Measurements from ENCODE around the gene CPSF4L.

The CPSF4L gene

DNA sequence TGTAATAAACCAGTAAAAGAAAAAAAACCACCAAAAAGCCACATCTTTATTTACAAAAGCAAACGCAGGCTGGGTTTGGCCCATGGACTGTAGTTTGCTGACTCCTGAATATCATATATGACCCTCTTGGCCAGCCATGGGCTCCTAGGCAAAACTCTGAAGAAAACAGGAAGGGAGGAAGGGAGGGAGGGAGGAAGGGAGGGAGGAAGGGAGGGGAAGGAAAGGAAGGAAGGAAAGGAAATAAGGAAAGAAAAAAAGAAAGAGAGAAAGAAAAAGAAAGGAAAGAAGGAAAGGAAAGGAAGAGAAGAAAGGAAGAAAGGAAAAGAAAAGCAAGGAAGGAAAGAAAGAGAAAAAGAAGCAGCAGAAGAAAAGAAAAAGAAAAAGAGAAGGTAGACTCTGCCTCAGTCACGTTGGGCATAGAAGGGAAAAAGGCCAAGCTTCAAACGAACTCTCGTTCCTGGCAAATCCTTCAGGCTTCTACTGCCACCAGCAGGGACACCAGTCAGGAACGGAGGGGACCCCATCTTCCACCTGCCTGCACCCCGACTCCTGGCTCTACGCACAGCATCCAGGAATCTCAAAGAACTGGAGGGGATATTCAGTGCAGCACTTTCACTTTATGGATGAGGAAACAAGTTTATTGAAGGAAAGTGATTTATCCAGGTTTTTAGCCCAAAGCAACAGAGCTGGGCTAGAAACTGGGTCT lies 28.0 kb upstream of the CPSF4L start:
- no peak for DNase-seq (ENCODE audit: low read depth, low spot score)

GRCh38 chr17:73288534-73289302 lies 27.0 kb upstream of the CPSF4L start:
- DNase-seq (ENCODE audit: low read depth, low spot score) = no peak

GRCh38 chr17:73286863-73287296 lies 25.2 kb upstream of the CPSF4L start:
- DNase-seq (ENCODE audit: low read depth, low spot score) = no peak

- DNase-seq (ENCODE audit: low read depth, low spot score) = no peak
These were observed 24.5 kb upstream of the CPSF4L start for GRCh38 chr17:73285916-73286862.

GRCh38 chr17:73285603-73285908 lies 23.9 kb upstream of the CPSF4L start:
- no peak for DNase-seq (ENCODE audit: low read depth, low spot score)

- DNase-seq (ENCODE audit: low read depth, low spot score) = no peak
These were observed 23.4 kb upstream of the CPSF4L start for GRCh38 chr17:73284906-73285602.

DNA sequence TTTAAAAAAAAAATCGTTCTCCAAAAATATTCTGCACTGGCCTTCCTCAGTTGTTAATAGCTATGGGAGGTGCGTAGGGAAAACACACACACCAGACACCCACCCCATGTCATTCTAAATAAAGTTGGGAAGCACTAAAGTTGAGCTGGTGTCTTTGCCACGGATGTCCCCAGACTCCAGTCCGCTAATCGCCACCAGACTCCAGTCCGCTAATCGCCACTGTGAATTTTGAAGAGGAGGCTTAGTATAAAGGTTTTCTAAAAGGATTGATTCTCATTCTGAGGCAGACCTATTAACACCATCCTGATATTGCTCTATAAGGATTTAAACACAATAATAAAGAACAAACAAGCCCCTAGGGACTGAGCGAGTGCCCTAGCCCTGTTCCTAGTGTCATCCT lies 22.7 kb upstream of the CPSF4L start:
- no peak for DNase-seq (ENCODE audit: low read depth, low spot score)

GRCh38 chr17:73283841-73284282 lies 22.2 kb upstream of the CPSF4L start:
- DNase-seq (ENCODE audit: low read depth, low spot score) = no peak

- DNase-seq (ENCODE audit: low read depth, low spot score) = no peak
These were observed 21.6 kb upstream of the CPSF4L start for GRCh38 chr17:73283250-73283649.

DNA sequence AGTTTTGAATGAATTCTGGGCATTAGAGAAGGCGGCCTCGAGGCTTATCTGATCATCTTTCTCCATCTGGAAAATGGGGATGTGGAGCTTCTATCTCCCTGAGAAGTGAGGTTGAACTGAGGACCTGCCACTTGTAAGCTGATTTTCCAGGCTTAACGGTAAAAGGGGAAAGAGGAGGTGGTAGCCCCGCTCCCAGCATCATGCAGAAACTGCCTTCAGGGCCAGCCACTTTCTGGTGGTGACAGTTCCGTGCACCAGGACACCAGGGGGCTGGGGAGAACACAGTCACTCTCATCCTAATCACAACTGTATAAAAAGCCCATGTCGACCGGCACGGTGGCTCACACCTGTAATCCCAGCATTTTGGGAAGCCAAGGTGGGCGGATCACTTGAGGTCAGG lies 20.9 kb upstream of the CPSF4L start:
- DNase-seq (ENCODE audit: low read depth, low spot score) = no peak

- DNase-seq (ENCODE audit: low read depth, low spot score) = no peak
These were observed 20.2 kb upstream of the CPSF4L start for GRCh38 chr17:73281928-73282327.

DNA sequence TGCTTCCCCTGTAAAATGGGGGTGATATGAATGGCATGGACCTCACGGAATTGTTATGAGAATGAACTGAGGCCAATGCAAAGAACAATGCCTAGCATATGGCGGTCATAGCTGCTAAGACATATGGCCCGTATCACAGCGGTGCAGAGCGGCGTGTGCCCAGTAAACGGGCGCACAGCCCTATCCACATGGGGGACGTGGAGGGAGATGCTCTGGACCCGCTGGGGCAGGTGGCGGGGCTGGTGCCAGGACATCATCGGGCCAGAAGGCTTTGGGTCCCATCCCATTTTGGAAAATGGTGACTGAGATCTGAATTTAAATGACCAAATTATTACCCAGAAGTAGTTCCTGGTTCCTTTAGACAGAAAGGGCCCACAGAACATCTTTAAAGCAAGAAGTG lies 18.5 kb upstream of the CPSF4L start:
- no peak for DNase-seq (ENCODE audit: low read depth, low spot score)

GRCh38 chr17:73279704-73280103 lies 18.0 kb upstream of the CPSF4L start:
- DNase-seq (ENCODE audit: low read depth, low spot score) = no peak

DNA sequence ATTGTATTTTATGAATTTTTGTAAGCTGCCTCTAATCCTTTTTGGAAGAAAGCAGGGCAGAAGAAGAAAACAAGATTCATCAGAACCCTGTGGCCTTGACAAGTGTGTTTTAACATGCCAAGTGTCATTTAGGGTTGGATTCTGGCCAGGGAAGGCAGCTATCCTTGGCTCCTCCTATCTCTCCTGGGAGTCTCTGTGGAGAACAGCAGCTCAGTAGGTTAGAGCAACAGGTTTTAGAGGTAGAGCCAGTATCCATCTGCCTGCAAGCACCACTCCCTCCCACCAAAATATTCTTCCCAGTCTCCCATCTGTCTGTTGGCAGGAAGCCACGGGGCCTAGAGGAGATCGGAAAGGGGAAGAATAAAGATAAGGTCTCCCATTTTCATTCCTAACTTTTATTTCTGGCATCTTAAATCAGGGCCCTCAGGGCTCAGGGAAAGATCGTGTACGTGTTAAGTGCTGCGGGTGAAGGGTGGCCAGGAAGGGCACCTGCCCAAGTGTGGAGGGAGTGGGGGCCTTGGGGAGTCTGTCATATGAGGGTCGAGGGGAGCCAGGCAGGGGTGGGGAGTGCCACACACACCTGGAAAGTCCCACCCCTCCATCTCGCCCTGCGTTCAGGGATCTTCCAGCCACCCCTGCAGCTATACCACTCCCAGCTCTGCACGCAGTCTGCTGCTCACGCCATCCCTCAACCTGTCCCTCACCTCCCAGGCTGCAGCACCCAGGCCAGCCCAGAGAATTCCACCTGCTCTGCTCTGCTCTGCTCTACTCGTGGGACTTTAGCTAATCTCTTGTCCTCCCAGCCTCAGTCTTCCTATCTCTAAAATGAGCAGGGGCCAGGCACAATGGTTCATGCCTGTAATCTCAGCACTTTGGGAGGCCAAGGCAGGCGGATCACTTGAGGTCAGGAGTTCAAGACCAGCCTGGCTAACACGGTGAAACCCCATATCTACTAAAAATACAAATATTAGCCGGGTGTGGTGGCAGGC lies 17.1 kb upstream of the CPSF4L start:
- no peak for DNase-seq (ENCODE audit: low read depth, low spot score)

DNA sequence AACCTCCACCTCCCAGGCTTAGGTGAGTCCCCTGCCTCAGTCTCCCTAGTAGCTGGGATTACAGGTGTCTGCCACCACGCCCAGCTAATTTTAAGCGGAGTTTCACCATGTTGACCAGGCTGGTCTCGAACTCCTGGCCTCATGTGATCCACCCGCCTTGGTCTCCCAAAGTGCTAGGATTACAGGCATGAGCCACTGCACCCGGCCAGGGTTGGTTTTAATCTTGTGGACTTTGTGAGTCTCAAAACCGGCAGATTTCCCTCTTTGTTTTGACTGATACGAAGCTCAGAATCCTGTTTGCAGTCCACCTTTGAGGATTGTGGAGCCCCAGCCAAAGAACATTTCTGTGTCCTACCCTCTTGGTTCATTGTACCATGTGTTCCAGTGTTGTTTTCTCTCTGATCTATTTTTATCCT lies 16.4 kb upstream of the CPSF4L start:
- no peak for DNase-seq (ENCODE audit: low read depth, low spot score)

DNA sequence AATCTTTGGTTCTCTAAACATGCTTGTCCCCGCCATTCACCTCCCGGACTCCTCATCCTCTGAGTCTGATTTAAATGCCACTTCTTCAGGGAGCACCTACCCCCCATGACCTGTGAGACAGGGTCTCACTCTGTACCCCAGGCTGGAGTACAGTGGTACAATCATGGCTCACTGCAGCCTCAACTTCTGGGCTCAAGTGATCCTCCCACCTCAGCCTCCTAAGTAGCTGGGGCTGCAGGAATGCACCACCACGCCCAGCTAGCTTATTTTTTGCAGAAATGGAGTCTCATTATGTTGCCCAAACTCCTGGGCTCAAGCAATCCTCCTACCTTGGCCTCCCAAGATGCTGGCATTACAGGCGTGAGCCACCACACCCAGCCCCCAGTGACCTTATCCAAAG lies 12.8 kb upstream of the CPSF4L start:
- no peak for DNase-seq (ENCODE audit: low read depth, low spot score)

DNA sequence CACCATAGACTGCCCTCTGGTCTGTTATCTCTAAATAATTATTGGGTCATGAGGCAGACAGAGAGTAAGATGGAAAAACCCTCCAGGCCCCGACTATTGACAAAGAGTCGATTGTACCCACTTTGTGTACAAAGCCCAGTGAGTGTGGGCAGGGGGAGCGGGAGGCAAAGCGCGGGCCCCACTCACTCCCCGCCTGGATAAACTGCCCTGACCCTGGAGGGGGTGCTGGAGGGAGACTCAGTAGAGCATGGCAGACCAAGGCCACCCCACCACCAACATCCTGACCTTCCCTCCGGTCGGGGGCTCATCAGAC lies 11.2 kb upstream of the CPSF4L start:
- DNase-seq (ENCODE audit: low read depth, low spot score) = no peak

GRCh38 chr17:73271072-73271471 lies 9.4 kb upstream of the CPSF4L start:
- DNase-seq (ENCODE audit: low read depth, low spot score) = no peak

DNA sequence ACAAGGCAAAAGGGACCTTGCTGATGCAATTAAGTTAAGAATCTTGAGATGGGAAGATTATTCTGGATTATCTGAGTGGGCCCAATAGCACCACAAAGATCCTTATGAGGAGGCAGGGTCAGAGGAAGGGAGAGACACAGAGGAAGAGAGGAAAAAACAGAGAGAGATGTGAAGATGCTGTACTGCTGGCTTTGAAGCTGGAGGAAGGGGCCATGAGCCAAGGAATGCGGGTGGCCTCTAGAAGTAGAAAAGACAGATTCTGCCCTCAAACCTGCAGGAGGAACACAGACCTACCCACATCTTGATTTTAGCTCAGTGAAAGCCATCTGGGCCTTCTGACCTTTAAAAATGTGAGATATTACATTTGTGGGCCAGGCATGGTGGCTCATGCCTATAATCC lies 8.1 kb upstream of the CPSF4L start:
- no peak for DNase-seq (ENCODE audit: low read depth, low spot score)

GRCh38 chr17:73269329-73269615 lies 7.6 kb upstream of the CPSF4L start:
- DNase-seq (ENCODE audit: low read depth, low spot score) = no peak

Measured in activated CD4-positive, CD25-positive, alpha-beta regulatory T cell treated with anti-CD3 and anti-CD28 coated beads, Interleukin-2, amount 50 U/mL, for 16 hours (primary cell).